A673 (cell line): Measurements from ENCODE around the gene NTSR2. TPM values are rescaled to one million over a fixed set of nuclear protein-coding genes. Genes with fewer than 3 reads are reported as not detected.

Experiments
- BruUV-seq: library from RNA; stranded (reverse); fragments of 400-500 nt; replicated peaks from 2 replicates; lab custom pipeline; 2021; lab: Mats Ljungman, UMichigan
- CTCF ChIA-PET: fragments of 300-600 bp; sonication (Branson Sonifier 250); formaldehyde crosslinking; loops from one replicate; lab custom pipeline; 2022; ENCODE audit warnings: antibody characterized with exemption; lab: Charles Lee
- POLR2A ChIA-PET: fragments of 300-600 bp; sonication (Branson Sonifier 250); formaldehyde crosslinking; loops from one replicate; lab custom pipeline; 2022; ENCODE audit warnings: antibody characterized with exemption; ENCODE audit not compliant: low non-redundant PET; lab: Charles Lee
- DNase-seq: peaks from one replicate; pipeline ENCODE4 v3.0.0-alpha.2; 2015; ENCODE audit warnings: low spot score
- H3K27ac ChIP-seq: fragments of 200-600 bp; sonication (generic); 2 replicates; pipeline ENCODE4 v1.5.1; 2016; ENCODE audit warnings: mixed run types, low read depth, mild to moderate bottlenecking, mixed read lengths, antibody characterized with exemption, low read length; ENCODE audit not compliant: poor library complexity, severe bottlenecking
- H3K27me3 ChIP-seq: fragments of 200-600 bp; sonication (generic); replicated peaks from 2 replicates; pipeline ENCODE4 v1.6.1; 2017; ENCODE audit warnings: mixed run types, low read depth, mild to moderate bottlenecking, mixed read lengths, antibody characterized with exemption, low read length; ENCODE audit not compliant: insufficient read depth, poor library complexity
- H3K36me3 ChIP-seq: fragments of 200-600 bp; sonication (generic); 2 replicates; pipeline ENCODE4 v1.6.1; 2016; ENCODE audit warnings: mixed run types, mild to moderate bottlenecking, mixed read lengths, antibody characterized with exemption, low read length; ENCODE audit not compliant: insufficient read depth, poor library complexity, severe bottlenecking
- H3K4me1 ChIP-seq: fragments of 200-600 bp; sonication (generic); 2 replicates; pipeline ENCODE4 v1.6.1; 2017; ENCODE audit warnings: mixed run types, mild to moderate bottlenecking, mixed read lengths, antibody characterized with exemption, low read length; ENCODE audit not compliant: insufficient read depth, poor library complexity, severe bottlenecking
- H3K4me3 ChIP-seq: fragments of 200-600 bp; sonication (generic); 2 replicates; pipeline ENCODE4 v1.5.1; 2016; ENCODE audit warnings: low read depth, mixed run types, mild to moderate bottlenecking, mixed read lengths, low read length; ENCODE audit not compliant: poor library complexity, severe bottlenecking
- H3K9me3 ChIP-seq: fragments of 200-600 bp; sonication (generic); 2 replicates; pipeline ENCODE4 v1.6.1; 2016; ENCODE audit warnings: mixed run types, low read depth, mild to moderate bottlenecking, mixed read lengths, antibody characterized with exemption, low read length; ENCODE audit not compliant: poor library complexity, severe bottlenecking
- EZH2 ChIP-seq: fragments of 200-600 bp; sonication (generic); IDR thresholded peaks from 2 replicates; pipeline ENCODE4 v1.6.1; 2017; ENCODE audit warnings: borderline replicate concordance, low read depth, mild to moderate bottlenecking, mixed read lengths, antibody characterized with exemption, low read length; ENCODE audit not compliant: poor library complexity, severe bottlenecking
- intact Hi-C: fragments of 100-400 bp; cut with micrococcal nuclease; formaldehyde crosslinking; loops from one replicate; pipeline ENCODE4 v1.10.0; 2022; ENCODE audit not compliant: unreplicated experiment
- total RNA-seq: library from RNA; stranded (reverse); gene quantifications from 2 replicates; pipeline ENCODE4 v1.2.3, GENCODE V29; 2021
- TF ChIP-seq, protein P1 (sequence below): fragments of 300-800, 200-600 bp; sonication (generic); conservative IDR thresholded peaks from 2 replicates; pipeline ENCODE4 v1.5.1; 2017; ENCODE audit warnings: low read depth, mild to moderate bottlenecking, antibody characterized with exemption, low read length, moderate library complexity, mixed read lengths

The NTSR2 gene
- total RNA-seq, 1 experiment from 2014 or later = not detected

DNA sequence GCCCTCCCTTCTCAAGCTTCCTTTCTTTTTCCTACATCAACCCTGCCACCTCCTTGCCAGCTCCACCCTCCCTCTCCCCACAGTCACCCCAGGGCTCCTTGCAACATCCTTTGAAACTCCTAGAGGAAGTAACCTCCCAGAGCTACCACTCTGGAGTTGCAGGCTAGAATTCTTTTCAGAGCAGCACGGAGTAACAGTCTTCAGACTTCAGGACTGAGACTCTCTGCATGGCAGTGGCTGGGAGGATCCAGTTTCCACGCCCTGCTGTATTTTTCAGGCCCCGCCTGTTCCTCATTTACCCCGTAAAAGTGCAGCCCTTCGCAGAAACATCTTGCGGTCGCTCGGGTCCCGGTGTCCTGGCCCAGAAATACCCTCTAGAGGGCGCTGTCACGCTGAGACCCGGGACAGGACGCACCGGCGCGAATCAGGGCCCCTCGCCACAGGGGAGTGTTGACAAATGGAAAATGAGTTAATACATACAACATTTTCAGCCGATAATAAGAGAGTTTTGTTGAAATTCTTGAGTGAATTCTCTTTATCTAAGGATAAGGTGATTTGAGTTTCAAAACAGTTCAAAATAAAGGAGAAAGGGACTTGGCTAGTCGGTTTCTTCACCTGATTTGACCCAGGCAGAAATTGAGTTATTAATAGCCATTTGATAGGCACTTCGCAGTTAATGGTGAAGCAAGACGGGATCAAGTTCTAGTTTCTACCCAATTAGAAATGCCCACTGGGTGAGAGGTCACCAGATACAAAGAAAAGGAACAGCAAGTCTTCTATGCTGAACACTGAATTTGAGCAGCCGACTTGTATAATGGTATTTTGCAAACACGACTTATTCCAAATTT, 18.5 kb upstream of the NTSR2 start:
- Histone ChIP-seq H3K36me3 (no peaks in the 10 kb centered on the region), H3K27ac (no peak overlapping the region), H3K9me3 (no peaks in the 10 kb centered on the region), H3K4me3 (peak overlapping the region; percentile 25), H3K27me3 (peaks cover 14% of the 10 kb centered on the region), H3K4me1 (peaks cover 6% of the 10 kb centered on the region)
- DNase-seq = peak; percentile 90
- ChIA-PET CTCF (interaction anchor here (0.6 to 1.0 kb wide), 3 partner anchors 91 to 1321 kb away, joined by 3 to 4 read pairs (median 4); a partner anchor contains a TSS), POLR2A (no interaction called here)
- no TSS peak for BruUV-seq
- TF ChIP-seq EZH2 = no peak
- TF ChIP-seq, protein P1, sequence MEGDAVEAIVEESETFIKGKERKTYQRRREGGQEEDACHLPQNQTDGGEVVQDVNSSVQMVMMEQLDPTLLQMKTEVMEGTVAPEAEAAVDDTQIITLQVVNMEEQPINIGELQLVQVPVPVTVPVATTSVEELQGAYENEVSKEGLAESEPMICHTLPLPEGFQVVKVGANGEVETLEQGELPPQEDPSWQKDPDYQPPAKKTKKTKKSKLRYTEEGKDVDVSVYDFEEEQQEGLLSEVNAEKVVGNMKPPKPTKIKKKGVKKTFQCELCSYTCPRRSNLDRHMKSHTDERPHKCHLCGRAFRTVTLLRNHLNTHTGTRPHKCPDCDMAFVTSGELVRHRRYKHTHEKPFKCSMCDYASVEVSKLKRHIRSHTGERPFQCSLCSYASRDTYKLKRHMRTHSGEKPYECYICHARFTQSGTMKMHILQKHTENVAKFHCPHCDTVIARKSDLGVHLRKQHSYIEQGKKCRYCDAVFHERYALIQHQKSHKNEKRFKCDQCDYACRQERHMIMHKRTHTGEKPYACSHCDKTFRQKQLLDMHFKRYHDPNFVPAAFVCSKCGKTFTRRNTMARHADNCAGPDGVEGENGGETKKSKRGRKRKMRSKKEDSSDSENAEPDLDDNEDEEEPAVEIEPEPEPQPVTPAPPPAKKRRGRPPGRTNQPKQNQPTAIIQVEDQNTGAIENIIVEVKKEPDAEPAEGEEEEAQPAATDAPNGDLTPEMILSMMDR = peak; percentile 97
- intact Hi-C loops = loop anchor here (2.0 to 5.0 kb wide), 2 partner anchors 90 to 556 kb away; a partner anchor contains a TSS

DNA sequence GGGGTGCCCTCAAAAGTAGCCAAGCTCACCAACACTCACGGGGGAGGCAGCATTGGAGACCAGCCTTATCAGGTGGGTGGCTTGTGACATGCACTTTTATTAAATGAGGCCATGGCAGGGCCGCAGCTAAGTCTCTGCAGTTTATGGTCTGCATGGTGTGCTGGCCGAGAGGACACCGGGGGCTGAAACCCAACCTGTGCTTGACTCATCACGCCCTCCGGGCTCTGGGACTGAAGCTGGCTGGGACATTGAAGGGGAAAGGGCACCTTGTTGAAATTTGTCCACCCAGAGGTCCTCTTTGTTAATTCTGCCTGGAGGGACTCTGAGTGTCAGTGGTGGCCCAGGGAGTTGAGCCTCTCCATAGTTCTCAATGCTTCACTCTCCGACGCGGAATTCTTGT, 17.7 kb upstream of the NTSR2 start:
- POLR2A ChIA-PET = no interaction called here
- TF ChIP-seq EZH2 = no peak
- TF ChIP-seq, protein P1 = no peak

DNA sequence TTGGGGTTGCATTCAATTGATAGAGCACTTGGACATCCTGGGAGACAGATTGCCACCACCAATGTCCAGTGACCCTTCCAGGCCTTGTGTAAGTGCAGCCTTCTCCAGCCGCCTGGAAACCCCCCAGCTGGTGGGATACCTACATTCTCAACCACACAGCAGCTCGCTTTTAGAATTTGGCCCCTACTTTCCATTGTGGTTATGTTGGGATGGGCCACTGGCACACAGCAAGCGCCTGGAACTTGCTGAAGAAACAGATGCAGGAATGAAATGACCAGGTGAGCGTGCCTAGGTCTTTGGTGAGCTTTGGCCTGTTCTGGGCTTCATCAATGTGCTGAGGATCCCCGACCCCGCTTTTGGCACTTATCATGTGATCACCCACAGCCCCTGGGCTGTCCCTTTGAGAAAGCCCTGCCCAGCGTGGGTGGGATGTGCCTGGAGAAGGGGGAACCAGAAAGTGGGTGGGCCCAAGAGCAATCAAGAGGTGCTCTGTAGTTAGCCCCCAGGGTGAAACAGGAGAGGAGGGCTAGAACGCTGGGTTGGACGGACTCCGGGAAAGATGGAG, 16.0 kb upstream of the NTSR2 start:
- H3K4me1 ChIP-seq = peaks cover 6% of the 10 kb centered on the region
- BruUV-seq = no TSS peak
- POLR2A ChIA-PET = interaction anchor here (0.8 kb wide), 1 partner anchor 12 kb away, joined by 4 read pairs; no protein-coding TSS in a partner anchor
- H3K36me3 ChIP-seq = no peaks in the 10 kb centered on the region
- no peak for DNase-seq
- peaks cover 19% of the 10 kb centered on the region for H3K27me3 ChIP-seq
- intact Hi-C loops = loop anchor here (5.0 kb wide), 1 partner anchor 554 kb away; a partner anchor contains a TSS
- H3K4me3 ChIP-seq = no peak overlapping the region
- TF ChIP-seq EZH2 = no peak
- TF ChIP-seq, protein P1 = no peak
- CTCF ChIA-PET = no interaction called here
- no peak overlapping the region for H3K27ac ChIP-seq
- no peaks in the 10 kb centered on the region for H3K9me3 ChIP-seq

More for the DNA sequence above, 17.7 kb upstream of the NTSR2 start:
- no peaks in the 10 kb centered on the region for H3K9me3 ChIP-seq
- no peak for DNase-seq
- H3K4me1 ChIP-seq = peaks cover 6% of the 10 kb centered on the region
- H3K27me3 ChIP-seq = peaks cover 19% of the 10 kb centered on the region
- H3K27ac ChIP-seq = no peak overlapping the region
- H3K4me3 ChIP-seq = no peak overlapping the region
- CTCF ChIA-PET = interaction anchor here (0.6 to 1.0 kb wide), 3 partner anchors 92 to 1322 kb away, joined by 3 to 4 read pairs (median 4); a partner anchor contains a TSS
- intact Hi-C loops = loop anchor here (2.0 to 5.0 kb wide), 2 partner anchors 91 to 555 kb away; a partner anchor contains a TSS
- BruUV-seq = no TSS peak
- no peaks in the 10 kb centered on the region for H3K36me3 ChIP-seq
